ENCODE measurements around the gene ARID4B. TPM values are rescaled to one million over a fixed set of nuclear protein-coding genes. Genes with fewer than 3 reads are reported as not detected.

The ARID4B gene
- total RNA-seq, 4 donors from 2014 or later, result 26.7 to 49.2 (median 39.1) TPM

- WGBS, 2 donors (ENCODE audit: low coverage in 1 of 2), result 17 to 50% methylated on average over 1 of the region's 1 CpG
- no peaks in the 10 kb centered on the region for H3K9me3 ChIP-seq
- no peaks in the 10 kb centered on the region for H3K27me3 ChIP-seq
- H3K4me3 ChIP-seq, result no peak overlapping the region
- H3K4me1 ChIP-seq, result peaks cover 0 to 20% (median 0%) of the 10 kb centered on the region in 3 donors
- H3K27ac ChIP-seq, result no peak overlapping the region
- no peak for ATAC-seq
- TF ChIP-seq CTCF (IDR thresholded peaks at IDR 0.05), result no peak
- TF ChIP-seq EP300 (IDR thresholded peaks at IDR 0.05), result no peak
- no peak for TF ChIP-seq POLR2A (IDR thresholded peaks at IDR 0.05)
- no peak for TF ChIP-seq POLR2AphosphoS5 (IDR thresholded peaks at IDR 0.05)
- H3K36me3 ChIP-seq, result peaks cover 0 to 75% of the 10 kb centered on the region in 2 donors
Observed at GRCh38 chr1:235341334-235341733, 13.4 kb upstream of the ARID4B start.

GRCh38 chr1:235339746-235340145 is 11.8 kb upstream of the ARID4B start:
- no peaks in the 10 kb centered on the region for H3K9me3 ChIP-seq
- no peaks in the 10 kb centered on the region for H3K27me3 ChIP-seq
- TF ChIP-seq CTCF (IDR thresholded peaks at IDR 0.05) (no peak), POLR2A (IDR thresholded peaks at IDR 0.05) (no peak), EP300 (IDR thresholded peaks at IDR 0.05) (no peak), POLR2AphosphoS5 (IDR thresholded peaks at IDR 0.05) (no peak)
- peaks cover 0 to 21% (median 0%) of the 10 kb centered on the region in 3 donors for H3K4me1 ChIP-seq
- no peak overlapping the region for H3K4me3 ChIP-seq
- H3K36me3 ChIP-seq, result peaks cover 0 to 81% of the 10 kb centered on the region in 2 donors
- 71 to 96% methylated on average over 7 to 8 of the region's 8 CpGs for WGBS, 2 donors (ENCODE audit: low coverage in 1 of 2)
- no peak overlapping the region for H3K27ac ChIP-seq
- ATAC-seq, result no peak

- TF ChIP-seq POLR2A (IDR thresholded peaks at IDR 0.05) (no peak), EP300 (IDR thresholded peaks at IDR 0.05) (no peak), POLR2AphosphoS5 (IDR thresholded peaks at IDR 0.05) (no peak), CTCF (IDR thresholded peaks at IDR 0.05) (no peak)
- Histone ChIP-seq H3K36me3 (peaks cover 0 to 58% of the 10 kb centered on the region in 2 donors), H3K4me1 (peaks cover 0 to 46% (median 5%) of the 10 kb centered on the region in 3 donors), H3K27me3 (no peaks in the 10 kb centered on the region), H3K27ac (no peak overlapping the region), H3K4me3 (no peak overlapping the region), H3K9me3 (no peaks in the 10 kb centered on the region)
- 75 to 86% methylated on average over 4 of the region's 4 CpGs for WGBS, 2 donors (ENCODE audit: low coverage in 1 of 2)
- no peak for ATAC-seq
Observed at GRCh38 chr1:235336903-235337302, 8.9 kb upstream of the ARID4B start.

- Histone ChIP-seq H3K27me3 (no peaks in the 10 kb centered on the region), H3K36me3 (peaks cover 0 to 15% of the 10 kb centered on the region in 2 donors), H3K9me3 (no peaks in the 10 kb centered on the region), H3K4me3 (no peak overlapping the region), H3K4me1 (peaks cover 8 to 57% (median 12%) of the 10 kb centered on the region in 3 donors), H3K27ac (peak overlapping the region in 1 of 4 donors; percentile 99)
- ATAC-seq, result no peak
- WGBS, 2 donors (ENCODE audit: low coverage in 1 of 2), result 20 to 33% methylated on average over 3 of the region's 3 CpGs
- TF ChIP-seq POLR2AphosphoS5 (IDR thresholded peaks at IDR 0.05) (no peak), POLR2A (IDR thresholded peaks at IDR 0.05) (no peak), CTCF (IDR thresholded peaks at IDR 0.05) (no peak), EP300 (IDR thresholded peaks at IDR 0.05) (no peak)
Observed at GRCh38 chr1:235331401-235331800, 3.4 kb upstream of the ARID4B start.

- no peak for ATAC-seq
- peak overlapping the region in 3 of 4 donors; percentile 93 to 99 (median 97) for H3K27ac ChIP-seq
Observed at GRCh38 chr1:235330918-235331285, 2.9 kb upstream of the ARID4B start.

More at GRCh38 chr1:235330918-235331285, 2.9 kb upstream of the ARID4B start:
- Histone ChIP-seq H3K36me3 (peaks cover 0 to 10% of the 10 kb centered on the region in 2 donors), H3K27me3 (no peaks in the 10 kb centered on the region), H3K4me1 (peaks cover 12 to 60% (median 12%) of the 10 kb centered on the region in 3 donors), H3K9me3 (no peaks in the 10 kb centered on the region), H3K4me3 (no peak overlapping the region)
- 75 to 85% methylated on average over 5 of the region's 5 CpGs for WGBS, 2 donors (ENCODE audit: low coverage in 1 of 2)
- no peak for TF ChIP-seq POLR2A (IDR thresholded peaks at IDR 0.05)
- TF ChIP-seq EP300 (IDR thresholded peaks at IDR 0.05), result no peak
- no peak for TF ChIP-seq CTCF (IDR thresholded peaks at IDR 0.05)
- no peak for TF ChIP-seq POLR2AphosphoS5 (IDR thresholded peaks at IDR 0.05)

All from gastroesophageal sphincter (tissue), 4 donors.